ENCODE results near the gene GORASP1. TPM values are rescaled to one million over a fixed set of nuclear protein-coding genes. Genes with fewer than 3 reads are reported as not detected.
A peak's percentile ranks its signal among the peaks of the same experiment; 100 is the strongest.

The GORASP1 gene
- polyA plus RNA-seq, 1 donor from 2014 or later, result 55.6 TPM

GRCh38 chr3:39126532-39127071 is 19.2 kb upstream of the GORASP1 start:
- Histone ChIP-seq H3K27ac (ENCODE audit: low read length) (no peak overlapping the region), H2AFZ (ENCODE audit: low read depth, low read length) (no peak overlapping the region), H3K79me2 (replicated peaks; ENCODE audit: insufficient read depth, low read length) (no peaks in the 10 kb centered on the region), H3K9ac (ENCODE audit: low read length) (no peak overlapping the region), H3K27me3 (ENCODE audit: insufficient read depth, low read depth, low read length) (no peaks in the 10 kb centered on the region), H3K4me3 (ENCODE audit: low read length) (no peak overlapping the region), H3K9me2 (ENCODE audit: insufficient read depth, low read length) (no peaks in the 10 kb centered on the region), H3K36me3 (ENCODE audit: insufficient read depth, low read length) (no peaks in the 10 kb centered on the region), H4K20me1 (ENCODE audit: insufficient read depth) (no peaks in the 10 kb centered on the region), H3K9me3 (ENCODE audit: low read length) (no peaks in the 10 kb centered on the region), H3F3A (ENCODE audit: insufficient read depth, low read length, poor library complexity, severe bottlenecking) (no peaks in the 10 kb centered on the region), H3K4me2 (ENCODE audit: low read length) (no peak overlapping the region)
- no peak for TF ChIP-seq POLR2AphosphoS5 (IDR thresholded peaks at IDR 0.05)
- no peak for TF ChIP-seq MXI1 (conservative IDR thresholded peaks at IDR 0.05; ENCODE audit: poor library complexity, severe bottlenecking)
- peak; percentile 66 for TF ChIP-seq RAD21 (conservative IDR thresholded peaks at IDR 0.05)
- no peak for TF ChIP-seq EZH2 (IDR thresholded peaks at IDR 0.05; ENCODE audit: borderline replicate concordance, insufficient read depth, low read length, poor library complexity, severe bottlenecking)
- TF ChIP-seq EP300 (conservative IDR thresholded peaks at IDR 0.05; ENCODE audit: poor library complexity, severe bottlenecking), result no peak
- TF ChIP-seq REST (IDR thresholded peaks at IDR 0.05; ENCODE audit: borderline replicate concordance), result no peak
- peak; percentile 58 for TF ChIP-seq CTCF (IDR thresholded peaks at IDR 0.05; ENCODE audit: poor library complexity, severe bottlenecking)
- peak; percentile 69 for TF ChIP-seq SMC3 (conservative IDR thresholded peaks at IDR 0.05; ENCODE audit: poor library complexity)
- TF ChIP-seq TAF1 (IDR thresholded peaks at IDR 0.05; ENCODE audit: low read depth), result no peak

- H3K36me3 ChIP-seq (ENCODE audit: insufficient read depth, low read length), result no peaks in the 10 kb centered on the region
- no peaks in the 10 kb centered on the region for H4K20me1 ChIP-seq (ENCODE audit: insufficient read depth)
- no peak overlapping the region for H3K4me2 ChIP-seq (ENCODE audit: low read length)
- no peak overlapping the region for H2AFZ ChIP-seq (ENCODE audit: low read depth, low read length)
- no peaks in the 10 kb centered on the region for H3K9me3 ChIP-seq (ENCODE audit: low read length)
- no peaks in the 10 kb centered on the region for H3F3A ChIP-seq (ENCODE audit: insufficient read depth, low read length, poor library complexity, severe bottlenecking)
- no peak overlapping the region for H3K27ac ChIP-seq (ENCODE audit: low read length)
- no peaks in the 10 kb centered on the region for H3K9me2 ChIP-seq (ENCODE audit: insufficient read depth, low read length)
- no peak overlapping the region for H3K4me3 ChIP-seq (ENCODE audit: low read length)
- H3K27me3 ChIP-seq (ENCODE audit: insufficient read depth, low read depth, low read length), result no peaks in the 10 kb centered on the region
- no peak for TF ChIP-seq EZH2 (IDR thresholded peaks at IDR 0.05; ENCODE audit: borderline replicate concordance, insufficient read depth, low read length, poor library complexity, severe bottlenecking)
- no peak for TF ChIP-seq TAF1 (IDR thresholded peaks at IDR 0.05; ENCODE audit: low read depth)
- TF ChIP-seq REST (IDR thresholded peaks at IDR 0.05; ENCODE audit: borderline replicate concordance), result no peak
- no peak for TF ChIP-seq RAD21 (conservative IDR thresholded peaks at IDR 0.05)
- no peak for TF ChIP-seq SMC3 (conservative IDR thresholded peaks at IDR 0.05; ENCODE audit: poor library complexity)
- TF ChIP-seq EP300 (conservative IDR thresholded peaks at IDR 0.05; ENCODE audit: poor library complexity, severe bottlenecking), result no peak
- no peak for TF ChIP-seq POLR2AphosphoS5 (IDR thresholded peaks at IDR 0.05)
- no peak for TF ChIP-seq CTCF (IDR thresholded peaks at IDR 0.05; ENCODE audit: poor library complexity, severe bottlenecking)
- no peak for TF ChIP-seq MXI1 (conservative IDR thresholded peaks at IDR 0.05; ENCODE audit: poor library complexity, severe bottlenecking)
- no peaks in the 10 kb centered on the region for H3K79me2 ChIP-seq (replicated peaks; ENCODE audit: insufficient read depth, low read length)
- no peak overlapping the region for H3K9ac ChIP-seq (ENCODE audit: low read length)
Measured at GRCh38 chr3:39125841-39126500, 18.5 kb upstream of the GORASP1 start.
